HG02588 (cell line): Measurements from ENCODE around the gene PDCD1LG2.
A peak's percentile ranks its signal among the peaks of the same experiment; 100 is the strongest.
"Not testable (repeated sequence)": the region's sequence is repeated elsewhere in the genome, so short reads cannot be mapped to it uniquely, and the experiment has no call there.

ENCODE experiments used
- ATAC-seq: cut with Tn5 transposase; IDR thresholded peaks from one replicate; pipeline ENCODE4 v1.9.1; 2021; ENCODE audit warnings: mild to moderate bottlenecking, moderate library complexity; ENCODE audit not compliant: unreplicated experiment

Gene PDCD1LG2

GRCh38 chr9:5563417-5563815, 53.1 kb downstream of the PDCD1LG2 start:
- no peak for ATAC-seq

GRCh38 chr9:5563886-5564285, 53.6 kb downstream of the PDCD1LG2 start:
- no peak for ATAC-seq

- no peak for ATAC-seq
Observed at GRCh38 chr9:5566054-5566618, 55.8 kb downstream of the PDCD1LG2 start.

- ATAC-seq, result no peak
Observed at GRCh38 chr9:5568868-5569267, 58.5 kb downstream of the PDCD1LG2 start.

- ATAC-seq, result no peak
Observed at GRCh38 chr9:5569409-5569808, 59.1 kb downstream of the PDCD1LG2 start.

- ATAC-seq, result no peak
Observed at GRCh38 chr9:5569891-5570290, 59.6 kb downstream of the PDCD1LG2 start.

GRCh38 chr9:5571629-5572232, 61.4 kb downstream of the PDCD1LG2 start:
- ATAC-seq, result no peak

- ATAC-seq, result no peak
Observed at GRCh38 chr9:5574097-5574496, 63.8 kb downstream of the PDCD1LG2 start.

- no peak for ATAC-seq
Observed at GRCh38 chr9:5575000-5575399, 64.7 kb downstream of the PDCD1LG2 start.

- no peak for ATAC-seq
Observed at GRCh38 chr9:5577225-5577624, 66.9 kb downstream of the PDCD1LG2 start.

GRCh38 chr9:5578018-5578697, 67.8 kb downstream of the PDCD1LG2 start:
- ATAC-seq, result no peak

GRCh38 chr9:5578698-5579085, 68.4 kb downstream of the PDCD1LG2 start:
- no peak for ATAC-seq

- no peak for ATAC-seq
Observed at GRCh38 chr9:5579881-5580280, 69.5 kb downstream of the PDCD1LG2 start.

- ATAC-seq, result no peak
Observed at GRCh38 chr9:5580650-5581049, 70.3 kb downstream of the PDCD1LG2 start.

- not testable (repeated sequence) for ATAC-seq
Observed at GRCh38 chr9:5581706-5582105, 71.4 kb downstream of the PDCD1LG2 start.

- peak; percentile 45 for ATAC-seq
Observed at GRCh38 chr9:5582835-5583195, 72.5 kb downstream of the PDCD1LG2 start.

GRCh38 chr9:5586391-5586802, 76.1 kb downstream of the PDCD1LG2 start:
- peak; percentile 44 for ATAC-seq

- no peak for ATAC-seq
Observed at GRCh38 chr9:5587024-5587423, 76.7 kb downstream of the PDCD1LG2 start.

- no peak for ATAC-seq
Observed at GRCh38 chr9:5592231-5592630, 81.9 kb downstream of the PDCD1LG2 start.

GRCh38 chr9:5592904-5593303, 82.6 kb downstream of the PDCD1LG2 start:
- no peak for ATAC-seq

GRCh38 chr9:5593904-5594303, 83.6 kb downstream of the PDCD1LG2 start:
- peak; percentile 59 for ATAC-seq

- no peak for ATAC-seq
Observed at GRCh38 chr9:5596173-5596572, 85.8 kb downstream of the PDCD1LG2 start.
